ENCODE results near the gene FLCN.

DNA sequence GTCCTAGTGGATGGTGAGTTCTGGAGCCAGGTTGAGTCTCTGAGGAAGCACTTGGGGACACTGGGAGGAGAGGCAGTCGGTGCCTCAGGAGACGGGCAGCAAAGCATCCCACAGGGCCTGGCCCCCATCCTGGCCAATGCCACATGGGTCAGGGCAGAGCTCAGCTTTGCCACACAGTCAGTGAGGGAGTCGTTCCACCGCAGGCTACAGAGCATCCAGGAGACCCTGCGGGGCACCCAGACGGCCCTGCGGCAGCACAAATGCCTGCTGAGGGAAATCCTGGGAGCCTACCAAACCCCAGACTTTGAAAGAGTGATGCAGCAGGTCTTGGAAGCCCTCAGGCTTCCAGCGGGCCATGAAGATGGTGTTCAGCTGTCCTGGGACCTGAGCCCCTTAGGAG lies 70.5 kb downstream of the FLCN start:
- TF ChIP-seq, protein P1, sequence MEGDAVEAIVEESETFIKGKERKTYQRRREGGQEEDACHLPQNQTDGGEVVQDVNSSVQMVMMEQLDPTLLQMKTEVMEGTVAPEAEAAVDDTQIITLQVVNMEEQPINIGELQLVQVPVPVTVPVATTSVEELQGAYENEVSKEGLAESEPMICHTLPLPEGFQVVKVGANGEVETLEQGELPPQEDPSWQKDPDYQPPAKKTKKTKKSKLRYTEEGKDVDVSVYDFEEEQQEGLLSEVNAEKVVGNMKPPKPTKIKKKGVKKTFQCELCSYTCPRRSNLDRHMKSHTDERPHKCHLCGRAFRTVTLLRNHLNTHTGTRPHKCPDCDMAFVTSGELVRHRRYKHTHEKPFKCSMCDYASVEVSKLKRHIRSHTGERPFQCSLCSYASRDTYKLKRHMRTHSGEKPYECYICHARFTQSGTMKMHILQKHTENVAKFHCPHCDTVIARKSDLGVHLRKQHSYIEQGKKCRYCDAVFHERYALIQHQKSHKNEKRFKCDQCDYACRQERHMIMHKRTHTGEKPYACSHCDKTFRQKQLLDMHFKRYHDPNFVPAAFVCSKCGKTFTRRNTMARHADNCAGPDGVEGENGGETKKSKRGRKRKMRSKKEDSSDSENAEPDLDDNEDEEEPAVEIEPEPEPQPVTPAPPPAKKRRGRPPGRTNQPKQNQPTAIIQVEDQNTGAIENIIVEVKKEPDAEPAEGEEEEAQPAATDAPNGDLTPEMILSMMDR (conservative IDR thresholded peaks at IDR 0.05): no peak
- no peak for TF ChIP-seq EZH2 (IDR thresholded peaks at IDR 0.05; ENCODE audit: low read depth)

Measured in PC-9 (cell line).